AG10803 (cell line): ENCODE data around the gene PSMA5.
A peak's percentile ranks its signal among the peaks of the same experiment; 100 is the strongest.

Source experiments
- DNase-seq: peaks from one replicate; pipeline ENCODE4 v3.0.0; 2010; ENCODE audit warnings: low read depth
- H3K4me3 ChIP-seq: 2 replicates; pipeline ENCODE4 v1.5.1; 2011; ENCODE audit warnings: mild to moderate bottlenecking, low read length, control low read depth
- CTCF ChIP-seq: conservative IDR thresholded peaks from 2 replicates; pipeline ENCODE4 v1.5.1; 2011; ENCODE audit warnings: mild to moderate bottlenecking, low read length, control low read depth, inconsistent platforms

PSMA5 gene

DNA sequence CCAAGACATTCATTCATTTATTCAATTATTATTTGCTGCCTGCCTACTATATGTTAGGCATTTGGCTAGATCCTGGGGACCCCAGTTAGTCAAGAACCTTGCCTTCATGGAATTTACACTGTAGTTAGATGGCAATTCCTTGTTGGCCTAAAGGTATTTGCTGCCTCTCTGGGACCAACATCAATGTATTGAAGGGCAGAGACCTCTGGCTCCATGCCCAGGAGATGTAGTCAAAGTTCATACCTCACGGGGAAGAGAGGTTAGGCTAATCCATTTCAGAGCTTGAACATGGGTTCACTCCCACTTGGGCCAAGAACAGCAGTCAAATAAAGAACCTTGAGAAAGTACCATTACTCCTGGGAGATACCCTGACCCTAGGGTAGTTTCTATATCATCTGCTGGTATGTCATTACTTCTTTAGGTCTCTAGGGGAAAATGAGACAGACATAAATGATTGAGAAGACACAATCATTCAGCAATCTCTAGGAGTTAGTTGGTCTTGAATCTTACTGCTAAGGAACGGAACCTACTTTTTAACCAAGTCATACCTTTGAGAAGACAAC is 60.5 kb downstream of the PSMA5 start:
- TF ChIP-seq CTCF = no peak
- no peak overlapping the region for H3K4me3 ChIP-seq
- DNase-seq = no peak

DNA sequence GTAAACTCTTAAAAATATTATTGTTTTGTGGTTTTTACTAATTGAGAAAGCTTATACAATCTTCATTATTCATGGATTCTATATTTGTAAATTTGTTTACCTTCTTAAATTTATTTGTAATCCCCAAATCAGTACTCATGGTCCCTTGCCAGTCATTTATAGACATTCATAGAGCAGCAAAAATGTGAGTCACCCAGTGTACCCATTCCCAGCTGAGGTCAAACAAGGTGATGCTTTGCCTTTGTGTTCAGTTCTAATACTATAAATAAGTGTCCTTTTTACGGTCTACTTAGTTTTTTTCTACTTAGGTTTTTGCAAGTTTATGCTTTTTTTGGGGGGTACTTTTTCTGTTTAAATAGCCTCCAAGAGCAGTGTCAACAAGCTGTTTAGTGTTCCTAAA is 64.6 kb downstream of the PSMA5 start:
- TF ChIP-seq CTCF = no peak
- DNase-seq = peak; percentile 47
- H3K4me3 ChIP-seq = no peak overlapping the region

DNA sequence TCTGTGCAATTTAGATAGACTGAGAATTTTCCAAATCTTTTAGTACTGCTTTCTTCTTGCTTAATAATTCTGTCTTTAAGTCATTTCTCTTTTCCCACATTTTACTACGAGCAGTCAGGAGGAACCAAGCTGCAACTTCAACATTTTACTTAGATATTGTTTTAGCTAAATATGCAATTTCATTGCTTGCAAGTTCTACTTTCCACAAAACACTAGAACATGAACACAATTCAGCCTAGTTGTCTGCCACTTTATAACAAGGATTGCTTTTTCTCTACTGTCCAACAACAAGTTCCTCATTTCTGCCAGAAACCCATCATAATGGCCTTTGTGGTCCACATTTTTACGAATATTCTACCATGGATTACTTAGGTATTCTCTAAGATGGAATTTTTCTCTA is 65.2 kb downstream of the PSMA5 start:
- H3K4me3 ChIP-seq = no peak overlapping the region
- DNase-seq = no peak
- no peak for TF ChIP-seq CTCF

- H3K4me3 ChIP-seq = no peak overlapping the region
- no peak for TF ChIP-seq CTCF
- no peak for DNase-seq
Measured at GRCh38 chr1:109357616-109358015, 68.6 kb downstream of the PSMA5 start.

DNA sequence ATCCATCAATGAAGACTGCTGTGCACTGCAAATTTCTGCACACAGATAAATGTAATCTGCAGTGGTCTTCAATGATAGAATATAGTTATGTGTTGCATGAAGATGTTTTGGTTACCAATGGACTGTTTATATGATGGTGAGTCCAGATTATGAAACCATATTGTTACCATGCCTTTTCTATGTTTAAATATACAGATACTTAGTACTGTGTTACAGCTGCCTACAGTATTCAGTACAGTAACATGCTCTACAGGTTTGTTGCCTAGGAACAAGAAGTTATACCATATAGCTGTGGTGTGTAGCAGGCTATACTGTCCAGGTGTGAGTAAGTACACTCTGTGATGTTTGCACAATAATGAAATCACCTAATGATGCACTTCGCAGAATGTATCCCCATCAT is 69.3 kb downstream of the PSMA5 start:
- no peak overlapping the region for H3K4me3 ChIP-seq
- TF ChIP-seq CTCF = no peak
- no peak for DNase-seq

DNA sequence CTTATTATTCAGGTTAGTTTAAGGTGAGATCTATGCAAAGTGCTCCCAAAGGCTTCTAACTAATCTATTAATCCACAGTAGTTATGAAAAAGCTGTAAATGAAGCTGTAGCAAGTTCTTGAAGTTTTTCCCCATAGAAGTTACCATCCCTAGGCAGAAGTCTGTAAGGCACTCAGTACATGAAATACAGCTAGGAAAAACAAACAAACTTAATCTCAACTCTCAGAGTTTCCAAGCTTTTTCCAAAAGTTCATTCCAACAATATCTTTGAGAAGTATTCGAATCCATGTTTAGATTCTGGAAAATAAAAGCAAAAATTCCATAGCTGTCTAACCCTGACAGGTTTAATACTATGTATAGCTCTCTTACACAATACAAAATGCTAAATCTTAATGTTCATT is 69.7 kb downstream of the PSMA5 start:
- H3K4me3 ChIP-seq = no peak overlapping the region
- no peak for TF ChIP-seq CTCF

GRCh38 chr1:109354929-109355328 is 71.3 kb downstream of the PSMA5 start:
- no peak overlapping the region for H3K4me3 ChIP-seq
- TF ChIP-seq CTCF = no peak
- DNase-seq = no peak

More for the DNA sequence above, 69.7 kb downstream of the PSMA5 start:
- no peak for DNase-seq
